ENCODE results near the gene ALDH3B2. TPM values are rescaled to one million over a fixed set of nuclear protein-coding genes. Genes with fewer than 3 reads are reported as not detected.
A peak's percentile ranks its signal among the peaks of the same experiment; 100 is the strongest.

The ALDH3B2 gene
- total and polyA plus RNA-seq, 2 donors (not counting 1 experiment from before 2014, with no cell fraction given), result 0.09 TPM; not detected in 1

- Histone ChIP-seq H3K9me3 (ENCODE audit: control extremely low read depth in 1 of 3, control insufficient read depth in 2 of 3, insufficient read depth in 1 of 3, low read length in 2 of 3) (no peaks in the 10 kb centered on the region), H3K4me3 (ENCODE audit: control extremely low read depth in 1 of 5, extremely low read depth in 1 of 5, insufficient read depth in 1 of 5, low read depth in 2 of 5, low read length in 4 of 5) (peak overlapping the region in 1 of 5 experiments; percentile 19), H3K9ac (ENCODE audit: low read length) (peak overlapping the region; percentile 29), H4K20me1 (ENCODE audit: control insufficient read depth, insufficient read depth, low read length, poor library complexity, severe bottlenecking) (no peaks in the 10 kb centered on the region), H3K4me1 (ENCODE audit: control insufficient read depth in 2 of 2, insufficient read depth in 2 of 2, low read length in 2 of 2) (peaks cover 33 to 34% of the 10 kb centered on the region in 2 donors), H3K4me2 (replicated peaks; ENCODE audit: low read depth, low read length, poor library complexity, severe bottlenecking) (peak overlapping the region; percentile 77), H3K27ac (ENCODE audit: low read length in 2 of 2) (no peak overlapping the region), H3K27me3 (replicated peaks in 1 of 4; ENCODE audit: control extremely low read depth in 1 of 4, control insufficient read depth in 3 of 4, insufficient read depth in 4 of 4, low read length in 3 of 4) (peaks cover 0 to 9% (median 3%) of the 10 kb centered on the region in 4 experiments), H2AFZ (ENCODE audit: insufficient read depth, low read depth, low read length, poor library complexity, severe bottlenecking) (no peak overlapping the region), H3K36me3 (replicated peaks in 1 of 2; ENCODE audit: control extremely low read depth in 1 of 2, control insufficient read depth in 1 of 2, extremely low read depth in 1 of 2, insufficient read depth in 2 of 2, low read length in 1 of 2) (no peaks in the 10 kb centered on the region), H3K79me2 (ENCODE audit: control insufficient read depth, insufficient read depth, low read length) (no peaks in the 10 kb centered on the region)
- ChIA-PET POLR2A (interaction anchor here (0.9 to 1.2 kb wide), 2 partner anchors 21 to 85 kb away, joined by 3 to 4 read pairs; no protein-coding TSS in a partner anchor), CTCF (interaction anchor here (0.8 to 2.3 kb wide), 6 partner anchors 9 to 54 kb away, joined by 3 to 13 read pairs (median 4); partner anchors contain the start of genes ACY3 and NUDT8)
- TF ChIP-seq EZH2 (IDR thresholded peaks at IDR 0.05; ENCODE audit: borderline replicate concordance, insufficient read depth, low read depth, low read length, poor library complexity, severe bottlenecking) (no peak), CTCF (IDR thresholded peaks at IDR 0.05) (no peak)
- 67% methylated on average over 24 of the region's 26 CpGs for WGBS (ENCODE audit: insufficient coverage)
- Mint-ChIP-seq H3K27ac (no peak overlapping the region), H3K27me3 (peaks cover 6% of the 10 kb centered on the region), H3K4me1 (no peaks in the 10 kb centered on the region), H3K9me3 (ENCODE audit: insufficient read depth) (no peaks in the 10 kb centered on the region), H3K4me3 (peak overlapping the region; percentile 64)
- DNase-seq (peak; percentile 73), ATAC-seq (ENCODE audit: low read depth) (peak; percentile 89)
- intact Hi-C loops (cut with micrococcal nuclease), result no loop called here
These were observed 6.8 kb downstream of the ALDH3B2 start for GRCh38 chr11:67667490-67668191.
